Right renal pelvis (tissue), 4 donors: ENCODE results near the gene NRXN3. TPM values are rescaled to one million over a fixed set of nuclear protein-coding genes. Genes with fewer than 3 reads are reported as not detected.
A peak's percentile ranks its signal among the peaks of the same experiment; 100 is the strongest.

Experiments used
- DNase-seq, 4 donors: peaks; one replicate each; pipeline ENCODE4 v3.0.0-alpha.2; 2013; ENCODE audit warnings: low read depth in 4 of 4, low spot score in 3 of 4, missing footprints in 1 of 4
- polyA plus RNA-seq, 4 donors: library from polyadenylated mRNA; unstranded; fragments of 120-200 nt; gene quantifications; one replicate each; pipeline ENCODE4 v1.2.1, GENCODE V29; 2013; ENCODE audit not compliant: insufficient read length in 4 of 4

Gene NRXN3
- polyA plus RNA-seq, 4 donors = 5.7 to 7.3 (median 7.2) TPM

- DNase-seq = no peak
These were observed 1125.2 kb downstream of the NRXN3 start for GRCh38 chr14:79295385-79295784.

GRCh38 chr14:79298373-79298772 lies 1128.2 kb downstream of the NRXN3 start:
- no peak for DNase-seq

- DNase-seq = no peak
These were observed 1129.0 kb downstream of the NRXN3 start for GRCh38 chr14:79299162-79299561.

GRCh38 chr14:79304279-79304678 lies 1134.1 kb downstream of the NRXN3 start:
- no peak for DNase-seq

GRCh38 chr14:79306546-79306945 lies 1136.4 kb downstream of the NRXN3 start:
- no peak for DNase-seq

- no peak for DNase-seq
These were observed 1148.2 kb downstream of the NRXN3 start for GRCh38 chr14:79318371-79318770.

- no peak for DNase-seq
These were observed 1150.4 kb downstream of the NRXN3 start for GRCh38 chr14:79320561-79320960.

GRCh38 chr14:79321070-79321469 lies 1150.9 kb downstream of the NRXN3 start:
- DNase-seq = no peak

- DNase-seq = no peak
These were observed 1154.9 kb downstream of the NRXN3 start for GRCh38 chr14:79325071-79325470.

- DNase-seq = no peak
These were observed 1155.4 kb downstream of the NRXN3 start for GRCh38 chr14:79325557-79325956.

GRCh38 chr14:79328863-79329262 lies 1158.7 kb downstream of the NRXN3 start:
- DNase-seq = no peak

- no peak for DNase-seq
These were observed 1161.7 kb downstream of the NRXN3 start for GRCh38 chr14:79331830-79332229.

- no peak for DNase-seq
These were observed 1162.5 kb downstream of the NRXN3 start for GRCh38 chr14:79332504-79333197.

GRCh38 chr14:79333198-79333546 lies 1163.0 kb downstream of the NRXN3 start:
- no peak for DNase-seq

GRCh38 chr14:79334272-79334671 lies 1164.1 kb downstream of the NRXN3 start:
- DNase-seq = no peak

- no peak for DNase-seq
These were observed 1167.6 kb downstream of the NRXN3 start for GRCh38 chr14:79337761-79338160.

GRCh38 chr14:79342942-79343341 lies 1172.8 kb downstream of the NRXN3 start:
- no peak for DNase-seq

- no peak for DNase-seq
These were observed 1180.8 kb downstream of the NRXN3 start for GRCh38 chr14:79351011-79351410.

- DNase-seq = no peak
These were observed 1182.0 kb downstream of the NRXN3 start for GRCh38 chr14:79352076-79352630.

GRCh38 chr14:79354336-79354735 lies 1184.2 kb downstream of the NRXN3 start:
- no peak for DNase-seq

GRCh38 chr14:79356040-79356439 lies 1185.9 kb downstream of the NRXN3 start:
- DNase-seq = peak in 2 of 4 donors; percentile 10 to 36

- no peak for DNase-seq
These were observed 1187.1 kb downstream of the NRXN3 start for GRCh38 chr14:79357307-79357706.

- DNase-seq = no peak
These were observed 1193.1 kb downstream of the NRXN3 start for GRCh38 chr14:79363291-79363690.
